ENCODE results near the gene ROR2.

Gene ROR2

GRCh38 chr9:91903126-91903911, 46.7 kb downstream of the ROR2 start:
- no peak for DNase-seq (ENCODE audit: low read depth)
- H3K4me3 ChIP-seq (ENCODE audit: low read depth, low read length): no peak overlapping the region
- TF ChIP-seq CTCF (IDR thresholded peaks at IDR 0.05; ENCODE audit: low read depth, low read length, missing control alignments): no peak

- no peak for DNase-seq (ENCODE audit: low read depth)
- H3K4me3 ChIP-seq (ENCODE audit: low read depth, low read length): no peak overlapping the region
- no peak for TF ChIP-seq CTCF (IDR thresholded peaks at IDR 0.05; ENCODE audit: low read depth, low read length, missing control alignments)
Measured at GRCh38 chr9:91902475-91903125, 47.4 kb downstream of the ROR2 start.

- H3K4me3 ChIP-seq (ENCODE audit: low read depth, low read length): no peak overlapping the region
- no peak for TF ChIP-seq CTCF (IDR thresholded peaks at IDR 0.05; ENCODE audit: low read depth, low read length, missing control alignments)
- no peak for DNase-seq (ENCODE audit: low read depth)
Measured at GRCh38 chr9:91900797-91901177, 49.2 kb downstream of the ROR2 start.

- no peak for DNase-seq (ENCODE audit: low read depth)
- TF ChIP-seq CTCF (IDR thresholded peaks at IDR 0.05; ENCODE audit: low read depth, low read length, missing control alignments): no peak
- H3K4me3 ChIP-seq (ENCODE audit: low read depth, low read length): no peak overlapping the region
Measured at GRCh38 chr9:91900055-91900796, 49.8 kb downstream of the ROR2 start.

- no peak for TF ChIP-seq CTCF (IDR thresholded peaks at IDR 0.05; ENCODE audit: low read depth, low read length, missing control alignments)
- DNase-seq (ENCODE audit: low read depth): no peak
- no peak overlapping the region for H3K4me3 ChIP-seq (ENCODE audit: low read depth, low read length)
Measured at GRCh38 chr9:91899594-91899993, 50.4 kb downstream of the ROR2 start.

- no peak for TF ChIP-seq CTCF (IDR thresholded peaks at IDR 0.05; ENCODE audit: low read depth, low read length, missing control alignments)
- H3K4me3 ChIP-seq (ENCODE audit: low read depth, low read length): no peak overlapping the region
- no peak for DNase-seq (ENCODE audit: low read depth)
Measured at GRCh38 chr9:91899219-91899563, 50.8 kb downstream of the ROR2 start.

Data from GM12864 (cell line).